Ovary (tissue), 3 donors: ENCODE data around the gene PHYH.

Experiments used
- CTCF ChIP-seq, 3 donors: fragments of 450-650 bp in 2 of 3; fragments of 200-600 bp in 1 of 3; IDR thresholded peaks; one replicate each; pipeline versions ENCODE4 v1.5.1 to v1.8.0; 2016 to 2022; ENCODE audit warnings: antibody characterized with exemption in 3 of 3, mild to moderate bottlenecking in 1 of 3
- POLR2A ChIP-seq: fragments of 450-650 bp; IDR thresholded peaks from one replicate; pipeline ENCODE4 v1.6.1; 2017; ENCODE audit warnings: antibody characterized with exemption, mild to moderate bottlenecking, moderate library complexity
- donor health status: DM: no; HTN: no; CAD: no.

GRCh38 chr10:13256627-13257026, 43.2 kb downstream of the PHYH start:
- TF ChIP-seq CTCF (IDR thresholded peaks at IDR 0.05) (no peak), POLR2A (no peak)
